Mesothelial cell of epicardium (in vitro differentiated cells): ENCODE results near the gene ELMO1. TPM values are rescaled to one million over a fixed set of nuclear protein-coding genes. Genes with fewer than 3 reads are reported as not detected.
A peak's percentile ranks its signal among the peaks of the same experiment; 100 is the strongest.

Experiments used
- DNase-seq, 2 experiments: peaks; one replicate each; pipeline ENCODE4 v3.0.0; 2021; ENCODE audit warnings: low spot score in 2 of 2; ENCODE audit not compliant: unreplicated experiment in 2 of 2
- H3K27ac Mint-ChIP-seq: 2 replicates; pipeline ENCODE4 v1.8.0; 2021; ENCODE audit warnings: mixed read lengths
- H3K27me3 Mint-ChIP-seq: 2 replicates; pipeline ENCODE4 v1.8.0; 2021; ENCODE audit warnings: low read depth, mixed read lengths
- H3K36me3 Mint-ChIP-seq: 2 replicates; pipeline ENCODE4 v1.8.0; 2021; ENCODE audit warnings: mixed read lengths
- H3K4me1 Mint-ChIP-seq: 2 replicates; pipeline ENCODE4 v1.8.0; 2021; ENCODE audit warnings: mixed read lengths
- H3K4me3 Mint-ChIP-seq: 2 replicates; pipeline ENCODE4 v1.8.0; 2021; ENCODE audit warnings: mild to moderate bottlenecking, moderate library complexity, mixed read lengths
- H3K9me3 Mint-ChIP-seq: 2 replicates; pipeline ENCODE4 v1.8.0; 2021; ENCODE audit warnings: mixed read lengths
- total RNA-seq: library from RNA; stranded (reverse); gene quantifications from 3 replicates; pipeline ENCODE4 v1.2.1, GENCODE V29; 2021
- TF ChIP-seq, protein P1 (sequence below): fragments of 200-600 bp; sonication (generic); IDR thresholded peaks from one replicate; pipeline ENCODE4 v1.5.0; 2021; ENCODE audit warnings: antibody characterized with exemption; ENCODE audit not compliant: unreplicated experiment

Gene ELMO1
- total RNA-seq, 1 donor from 2014 or later = 9.6 TPM

DNA sequence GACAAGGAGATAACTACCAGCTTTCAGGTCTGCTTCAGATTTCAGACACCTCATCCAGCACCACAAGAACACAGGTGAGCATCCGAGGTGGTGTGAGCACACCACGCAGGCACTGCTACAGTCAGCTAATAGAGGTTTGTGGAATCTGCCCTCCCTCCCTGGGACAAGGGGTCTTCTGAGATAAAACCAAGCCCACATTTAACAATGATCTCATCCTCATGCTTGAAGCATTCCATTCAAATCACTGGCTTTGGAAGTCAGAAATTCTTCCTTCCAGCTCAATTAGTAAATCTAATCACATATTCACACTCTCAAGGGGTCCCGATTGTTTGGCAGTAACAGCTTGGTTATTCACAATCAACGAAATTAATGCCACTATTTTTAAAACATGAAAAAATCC is 331.4 kb downstream of the ELMO1 start:
- Mint-ChIP-seq H3K27me3 (no peaks in the 10 kb centered on the region), H3K4me1 (peaks cover 20% of the 10 kb centered on the region), H3K9me3 (peaks cover 25% of the 10 kb centered on the region), H3K36me3 (no peaks in the 10 kb centered on the region), H3K4me3 (no peak overlapping the region), H3K27ac (peak overlapping the region; percentile 41)
- no peak for DNase-seq
- TF ChIP-seq, protein P1, sequence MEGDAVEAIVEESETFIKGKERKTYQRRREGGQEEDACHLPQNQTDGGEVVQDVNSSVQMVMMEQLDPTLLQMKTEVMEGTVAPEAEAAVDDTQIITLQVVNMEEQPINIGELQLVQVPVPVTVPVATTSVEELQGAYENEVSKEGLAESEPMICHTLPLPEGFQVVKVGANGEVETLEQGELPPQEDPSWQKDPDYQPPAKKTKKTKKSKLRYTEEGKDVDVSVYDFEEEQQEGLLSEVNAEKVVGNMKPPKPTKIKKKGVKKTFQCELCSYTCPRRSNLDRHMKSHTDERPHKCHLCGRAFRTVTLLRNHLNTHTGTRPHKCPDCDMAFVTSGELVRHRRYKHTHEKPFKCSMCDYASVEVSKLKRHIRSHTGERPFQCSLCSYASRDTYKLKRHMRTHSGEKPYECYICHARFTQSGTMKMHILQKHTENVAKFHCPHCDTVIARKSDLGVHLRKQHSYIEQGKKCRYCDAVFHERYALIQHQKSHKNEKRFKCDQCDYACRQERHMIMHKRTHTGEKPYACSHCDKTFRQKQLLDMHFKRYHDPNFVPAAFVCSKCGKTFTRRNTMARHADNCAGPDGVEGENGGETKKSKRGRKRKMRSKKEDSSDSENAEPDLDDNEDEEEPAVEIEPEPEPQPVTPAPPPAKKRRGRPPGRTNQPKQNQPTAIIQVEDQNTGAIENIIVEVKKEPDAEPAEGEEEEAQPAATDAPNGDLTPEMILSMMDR = no peak

DNA sequence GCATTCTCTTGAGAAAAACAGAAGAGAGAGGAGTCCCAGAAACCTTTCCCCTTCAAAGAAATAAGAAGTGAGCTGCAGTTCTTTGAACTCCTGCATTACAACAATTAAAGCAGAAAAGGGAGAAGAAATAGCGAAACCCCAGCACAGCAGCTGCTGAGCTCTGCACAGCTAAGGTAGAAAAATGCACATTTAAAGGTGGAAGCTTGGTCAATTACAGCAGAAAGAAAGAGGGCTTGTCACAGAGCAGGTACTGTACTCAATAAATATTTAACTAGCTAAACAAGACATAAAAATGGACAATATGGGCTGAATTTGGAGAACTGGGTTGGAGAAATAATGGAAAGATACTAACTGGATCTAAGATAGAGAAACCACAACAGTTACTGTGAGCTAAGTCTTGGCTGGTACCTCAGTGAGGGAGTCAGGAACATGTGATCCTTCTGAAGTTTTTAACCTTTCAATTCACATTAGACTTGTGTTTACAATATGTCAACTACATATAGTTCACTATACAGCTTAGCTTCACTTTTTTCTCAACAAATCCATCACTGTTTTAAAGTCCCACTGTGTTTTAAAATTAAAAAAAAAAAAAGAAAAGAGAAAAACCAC is 332.5 kb downstream of the ELMO1 start:
- TF ChIP-seq, protein P1 = no peak
- no peaks in the 10 kb centered on the region for H3K27me3 Mint-ChIP-seq
- H3K27ac Mint-ChIP-seq = no peak overlapping the region
- no peaks in the 10 kb centered on the region for H3K36me3 Mint-ChIP-seq
- DNase-seq = no peak
- peaks cover 20% of the 10 kb centered on the region for H3K4me1 Mint-ChIP-seq
- no peak overlapping the region for H3K4me3 Mint-ChIP-seq
- peaks cover 15% of the 10 kb centered on the region for H3K9me3 Mint-ChIP-seq

DNA sequence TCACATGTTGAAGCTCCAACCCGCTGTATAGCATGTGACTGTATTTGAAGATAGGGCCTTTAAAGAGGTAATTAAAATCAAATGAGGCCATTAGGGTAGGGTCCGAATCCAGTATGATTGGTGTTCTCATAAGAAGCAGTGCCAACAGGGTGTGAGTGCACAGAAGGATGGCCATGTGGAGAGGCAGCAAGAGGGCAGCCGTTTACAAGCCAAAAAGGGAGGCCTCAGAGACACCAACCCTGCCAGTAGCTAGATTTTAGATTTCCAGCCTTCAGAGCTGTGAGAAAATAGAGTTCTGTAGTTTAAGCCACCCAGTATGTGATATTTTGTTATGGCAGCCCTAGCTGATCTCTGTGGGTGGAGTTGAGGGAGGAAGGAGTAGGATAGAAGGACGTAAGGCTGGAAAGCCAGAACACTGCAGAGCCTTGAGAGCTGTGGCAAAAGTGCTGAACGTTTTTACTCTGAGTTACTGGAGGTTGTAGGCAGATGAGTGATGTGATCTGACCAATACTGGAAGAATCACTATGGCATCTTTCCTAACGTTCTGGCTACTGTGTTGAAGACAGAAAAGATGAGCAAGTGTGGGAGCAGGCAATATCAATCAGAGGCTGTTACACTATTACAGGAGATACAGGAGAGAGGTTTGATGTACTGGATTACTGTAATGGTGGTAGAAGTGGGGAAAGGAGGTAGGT is 334.9 kb downstream of the ELMO1 start:
- DNase-seq = no peak
- no peaks in the 10 kb centered on the region for H3K36me3 Mint-ChIP-seq

DNA sequence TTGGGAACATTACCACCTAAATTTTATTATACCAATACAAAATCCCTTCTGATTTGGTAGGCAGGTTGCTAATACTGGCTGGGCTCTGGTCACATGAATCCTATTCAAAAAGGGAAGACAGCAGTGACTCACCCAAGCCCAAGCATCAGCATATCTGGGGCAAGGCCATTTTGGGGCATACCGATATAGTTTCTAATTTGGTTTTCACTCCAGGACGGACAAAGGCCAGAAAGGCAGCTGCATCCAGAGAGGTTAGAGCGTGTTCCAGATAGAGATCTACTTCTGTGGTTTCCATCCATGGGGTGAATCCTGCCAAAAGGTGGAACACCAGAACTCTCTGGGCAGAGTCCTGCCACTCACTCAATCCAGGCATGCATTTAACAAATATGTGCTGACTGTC is 335.8 kb downstream of the ELMO1 start:
- no peak overlapping the region for H3K27ac Mint-ChIP-seq
- no peaks in the 10 kb centered on the region for H3K36me3 Mint-ChIP-seq
- peaks cover 14% of the 10 kb centered on the region for H3K9me3 Mint-ChIP-seq
- no peak overlapping the region for H3K4me3 Mint-ChIP-seq
- TF ChIP-seq, protein P1 = no peak
- no peaks in the 10 kb centered on the region for H3K27me3 Mint-ChIP-seq
- DNase-seq = no peak
- peaks cover 36% of the 10 kb centered on the region for H3K4me1 Mint-ChIP-seq

More for the DNA sequence above, 334.9 kb downstream of the ELMO1 start:
- Mint-ChIP-seq H3K4me3 (no peak overlapping the region), H3K27ac (no peak overlapping the region), H3K4me1 (peaks cover 31% of the 10 kb centered on the region), H3K27me3 (no peaks in the 10 kb centered on the region), H3K9me3 (peaks cover 14% of the 10 kb centered on the region)
- TF ChIP-seq, protein P1 = no peak

DNA sequence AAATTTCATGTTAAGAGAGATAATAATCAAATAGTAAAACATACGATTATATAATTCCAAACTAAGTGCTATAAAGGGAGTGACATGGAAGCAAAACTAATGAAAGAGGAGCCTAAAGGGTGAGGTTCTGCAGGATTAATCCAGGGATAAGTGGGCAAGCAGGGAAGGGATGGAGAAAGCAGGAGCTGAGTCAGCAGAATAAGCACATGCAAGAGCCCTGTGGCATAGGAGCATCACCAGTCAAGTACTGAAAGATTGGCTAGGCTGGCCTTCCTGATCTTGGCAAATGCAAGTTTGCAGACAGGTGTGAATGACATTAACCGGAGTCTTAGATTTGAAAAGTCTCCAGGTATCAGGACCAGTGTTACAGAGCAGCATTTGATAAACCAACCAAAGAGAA is 336.4 kb downstream of the ELMO1 start:
- TF ChIP-seq, protein P1 = no peak
- Mint-ChIP-seq H3K4me1 (peaks cover 37% of the 10 kb centered on the region), H3K27ac (no peak overlapping the region), H3K9me3 (peaks cover 14% of the 10 kb centered on the region), H3K27me3 (no peaks in the 10 kb centered on the region), H3K4me3 (no peak overlapping the region), H3K36me3 (no peaks in the 10 kb centered on the region)
- no peak for DNase-seq
